K562 (cell line): ENCODE data around the gene ACOT7. TPM values are rescaled to one million over a fixed set of nuclear protein-coding genes. Genes with fewer than 3 reads are reported as not detected.
A peak's percentile ranks its signal among the peaks of the same experiment; 100 is the strongest.

Experiments
- ATAC-seq: fragments of 200-7000 bp; cut with Tn5 transposase; 3 replicates; pipeline ENCODE4 v1.9.1; 2020; ENCODE audit warnings: moderate library complexity
- BruUV-seq: library from RNA; stranded (reverse); fragments of 400-500 nt; replicated peaks from 2 replicates; lab custom pipeline; 2021; lab: Mats Ljungman, UMichigan
- CTCF ChIA-PET: fragments of 300-600 bp; formaldehyde crosslinking; extraction: SDS; loops from one replicate; lab custom pipeline; 2021; ENCODE audit warnings: low intra/inter-chr PET ratio; lab: Yijun Ruan, JAX
- POLR2A ChIA-PET: fragments of 300-600, 350-650 bp; sonication (Branson Sonifier 250); formaldehyde crosslinking; extraction: SDS; loops from one replicate; lab custom pipeline; 2021; ENCODE audit warnings: antibody characterized with exemption, inconsistent platforms; lab: Yijun Ruan, JAX
- DNase-seq, 4 experiments: peaks; one replicate each; pipeline versions ENCODE4 v3.0.0 to v3.0.0-alpha.2; 2011 to 2018; ENCODE audit warnings: low spot score in 3 of 4, mixed read lengths in 3 of 4; ENCODE audit errors: extremely low read depth in 1 of 4
- FAIRE-seq: peaks from 2 replicates; lab custom pipeline; 2011; peaks lifted over from hg19 to GRCh38; lab: Jason Lieb, UNC
- H2AFZ ChIP-seq: 2 replicates; pipeline ENCODE4 v1.6.0; 2011; ENCODE audit warnings: low read depth, low read length, control low read depth, inconsistent platforms
- H3K27ac ChIP-seq: fragments of 200-600 bp; 3 replicates; pipeline ENCODE4 v1.8.0; 2011; ENCODE audit warnings: low read depth, mild to moderate bottlenecking, control low read depth, inconsistent platforms, low read length, moderate library complexity, mixed read lengths; ENCODE audit errors: extremely low read depth
- H3K27me3 ChIP-seq, 2 experiments: fragments of 300-600 bp in 1 of 2; 2 replicates in 1 of 2; 3 replicates in 1 of 2; pipeline versions ENCODE4 v1.6.0 to v1.8.0; 2011; ENCODE audit warnings: inconsistent platforms in 2 of 2, low read length in 2 of 2, mild to moderate bottlenecking in 1 of 2, mixed read lengths in 1 of 2, moderate library complexity in 1 of 2; ENCODE audit not compliant: control insufficient read depth in 2 of 2, insufficient read depth in 2 of 2
- H3K36me3 ChIP-seq: fragments of 300-600 bp; 3 replicates; pipeline ENCODE4 v1.8.0; 2011; ENCODE audit warnings: mild to moderate bottlenecking, low read length, inconsistent platforms; ENCODE audit not compliant: control insufficient read depth, insufficient read depth
- H3K4me1 ChIP-seq, 2 experiments: fragments of 200-600 bp in 1 of 2; replicated peaks in 1 of 2; 2 replicates in 1 of 2; 3 replicates in 1 of 2; pipeline versions ENCODE4 v1.5.1 to v1.8.0; 2011; ENCODE audit warnings: inconsistent platforms in 2 of 2, low read length in 2 of 2, mild to moderate bottlenecking in 1 of 2, mixed read lengths in 1 of 2, moderate library complexity in 1 of 2; ENCODE audit not compliant: control insufficient read depth in 2 of 2, insufficient read depth in 2 of 2
- H3K4me2 ChIP-seq: 2 replicates; pipeline ENCODE4 v1.6.1; 2011; ENCODE audit warnings: low read length, control low read depth, inconsistent platforms, mixed read lengths; ENCODE audit not compliant: insufficient read depth
- H3K4me3 ChIP-seq: fragments of 200-600 bp; sonication (generic), shearing (Covaris generic); 2 replicates; pipeline ENCODE4 v1.5.1; 2016; ENCODE audit warnings: control low read depth, inconsistent platforms
- H3K79me2 ChIP-seq: fragments of 200-600 bp; 3 replicates; pipeline ENCODE4 v1.8.0; 2011; ENCODE audit warnings: low read length, inconsistent platforms; ENCODE audit not compliant: control insufficient read depth, insufficient read depth
- H3K9ac ChIP-seq, 2 experiments: 2 replicates each; pipeline versions ENCODE4 v1.6.0 to v1.6.1; 2011; ENCODE audit warnings: low read depth in 2 of 2, low read length in 2 of 2, control low read depth in 1 of 2, inconsistent platforms in 1 of 2, mild to moderate bottlenecking in 1 of 2, mixed read lengths in 1 of 2; ENCODE audit not compliant: insufficient read depth in 1 of 2
- H3K9me1 ChIP-seq: one replicate; pipeline ENCODE4 v1.6.0; 2011; ENCODE audit warnings: inconsistent platforms, mild to moderate bottlenecking, low read length, moderate library complexity; ENCODE audit not compliant: control insufficient read depth, insufficient read depth
- H3K9me3 ChIP-seq: replicated peaks from 2 replicates; pipeline ENCODE4 v1.5.1; 2011; ENCODE audit warnings: low read depth, low read length, inconsistent platforms; ENCODE audit not compliant: control insufficient read depth, insufficient read depth
- H4K20me1 ChIP-seq: replicated peaks from 2 replicates; pipeline ENCODE4 v1.6.1; 2011; ENCODE audit warnings: low read length, inconsistent platforms, mixed read lengths; ENCODE audit not compliant: control insufficient read depth, insufficient read depth
- BHLHE40 ChIP-seq: IDR thresholded peaks from 2 replicates; pipeline ENCODE4 v1.6.1; 2011; ENCODE audit warnings: low read length, improper control_type of control experiment
- FOXA3 ChIP-seq, 2 experiments: fragments of 450-650 bp in 1 of 2; sonication (generic) in 1 of 2; formaldehyde crosslinking; IDR thresholded peaks in 1 of 2; conservative IDR thresholded peaks in 1 of 2; 2 replicates each; pipeline versions ENCODE4 v1.4.0 to v1.8.0; 2020 to 2022; ENCODE audit warnings: mild to moderate bottlenecking in 2 of 2, missing genetic modification reagents in 1 of 2
- KHSRP ChIP-seq: fragments of 450-650 bp; IDR thresholded peaks from 2 replicates; pipeline ENCODE4 v1.6.1; 2017
- MAX ChIP-seq: sonication (generic); formaldehyde crosslinking; IDR thresholded peaks from 2 replicates; pipeline ENCODE4 v1.9.0; 2022; ENCODE audit warnings: mild to moderate bottlenecking, missing genetic modification reagents
- SMAD4 ChIP-seq: fragments of 250-450 bp; sonication (Bioruptor Pico); conservative IDR thresholded peaks from 2 replicates; pipeline ENCODE4 v1.8.0; 2021; ENCODE audit warnings: inconsistent platforms, mild to moderate bottlenecking, moderate library complexity
- ZFP30 ChIP-seq: fragments of 250-450 bp; sonication (Bioruptor Pico); IDR thresholded peaks from 2 replicates; pipeline ENCODE4 v1.8.0; 2022; ENCODE audit warnings: moderate library complexity, mild to moderate bottlenecking, inconsistent platforms, borderline replicate concordance
- ZNF707 ChIP-seq: fragments of 250-450 bp; sonication (Bioruptor Pico); conservative IDR thresholded peaks from 2 replicates; pipeline ENCODE4 v1.8.0; 2022; ENCODE audit warnings: inconsistent platforms, mild to moderate bottlenecking, moderate library complexity
- WGBS: fragments of 100-300 bp; shearing (Covaris generic); methylation state at CpG from one replicate; pipeline ENCODE4 v1.1.6; 2016; ENCODE audit warnings: low coverage, mixed read lengths; ENCODE audit not compliant: insufficient coverage; ENCODE audit errors: missing lambda C conversion rate; 5-methylcytosine and 5-hydroxymethylcytosine counted together
- in situ Hi-C: fragments of 300-500 bp; cut with MboI; formaldehyde crosslinking; loops from 4 replicates; pipeline ENCODE4 v1.15.0; 2018; ENCODE audit warnings: inconsistent platforms, mixed read lengths
- intact Hi-C: fragments of 100-400 bp; cut with micrococcal nuclease; formaldehyde crosslinking; loops from 2 replicates; pipeline ENCODE4 v1.14.2; 2022
- polyA plus RNA-seq, 8 experiments: library from polyadenylated mRNA; depleted of rRNA in 4 of 8; stranded (reverse) in 5 of 8; unstranded in 3 of 8; fragments of >200 nt; fragmentation: Nextera tagmentation in 2 of 8; fragmentation: Illumina TruSeq in 1 of 8; extraction: Ambion mirVana in 2 of 8; extraction: Trizol in 1 of 8; gene quantifications; 2 replicates each; pipeline versions ENCODE4 v1.2.1 to v1.2.3, GENCODE V29; 2011 to 2014; ENCODE audit warnings: inconsistent platforms in 1 of 8, missing spikeins in 1 of 8
- total RNA-seq, 7 experiments: library from RNA; depleted of rRNA in 6 of 7; stranded (reverse); fragments of >200 nt in 6 of 7; fragmentation: Illumina TruSeq in 2 of 7; extraction: Trizol in 2 of 7; gene quantifications; 2 replicates each; pipeline versions ENCODE4 v1.2.1 to v1.2.3, GENCODE V29; 2011 to 2021; ENCODE audit warnings: low replicate concordance in 1 of 7
- TF ChIP-seq, protein P1 (sequence below): fragments of 450-650 bp; IDR thresholded peaks from 2 replicates; pipeline ENCODE4 v1.6.1; 2016
- TF ChIP-seq, protein P2 (sequence below), 2 experiments: IDR thresholded peaks in 1 of 2; conservative IDR thresholded peaks in 1 of 2; 2 replicates each; pipeline ENCODE4 v1.6.1; 2016; ENCODE audit warnings: low read depth in 2 of 2, mild to moderate bottlenecking in 1 of 2, missing compliant biosample characterization in 1 of 2, missing genetic modification characterization in 1 of 2, moderate library complexity in 1 of 2

ACOT7 gene
- total and polyA plus RNA-seq, 9 of the 15 experiments (the other 6 are each of a cell fraction or from before 2014, with no cell fraction given) = 7.0 to 92.6 (median 37.2) TPM

- H3K4me3 ChIP-seq = no peak overlapping the region
Measured at GRCh38 chr1:6270401-6270800, 123.2 kb downstream of the ACOT7 start.

GRCh38 chr1:6269720-6270400, 123.7 kb downstream of the ACOT7 start:
- CTCF ChIA-PET = no interaction called here
- TF ChIP-seq, protein P1, sequence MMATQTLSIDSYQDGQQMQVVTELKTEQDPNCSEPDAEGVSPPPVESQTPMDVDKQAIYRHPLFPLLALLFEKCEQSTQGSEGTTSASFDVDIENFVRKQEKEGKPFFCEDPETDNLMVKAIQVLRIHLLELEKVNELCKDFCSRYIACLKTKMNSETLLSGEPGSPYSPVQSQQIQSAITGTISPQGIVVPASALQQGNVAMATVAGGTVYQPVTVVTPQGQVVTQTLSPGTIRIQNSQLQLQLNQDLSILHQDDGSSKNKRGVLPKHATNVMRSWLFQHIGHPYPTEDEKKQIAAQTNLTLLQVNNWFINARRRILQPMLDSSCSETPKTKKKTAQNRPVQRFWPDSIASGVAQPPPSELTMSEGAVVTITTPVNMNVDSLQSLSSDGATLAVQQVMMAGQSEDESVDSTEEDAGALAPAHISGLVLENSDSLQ = peak; percentile 85
- TF ChIP-seq ZNF707 (CRISPR knock-in tag) (no peak), SMAD4 (CRISPR knock-in tag) (no peak), ZFP30 (CRISPR knock-in tag) (no peak), FOXA3 (CRISPR knock-in tag; conservative IDR thresholded peaks at IDR 0.05 in 1 of 2, IDR thresholded peaks at IDR 0.05 in 1 of 2) (peak in 1 of 2 experiments; percentile 24; a peak in 1 of 4 replicates)
- TF ChIP-seq, protein P2, sequence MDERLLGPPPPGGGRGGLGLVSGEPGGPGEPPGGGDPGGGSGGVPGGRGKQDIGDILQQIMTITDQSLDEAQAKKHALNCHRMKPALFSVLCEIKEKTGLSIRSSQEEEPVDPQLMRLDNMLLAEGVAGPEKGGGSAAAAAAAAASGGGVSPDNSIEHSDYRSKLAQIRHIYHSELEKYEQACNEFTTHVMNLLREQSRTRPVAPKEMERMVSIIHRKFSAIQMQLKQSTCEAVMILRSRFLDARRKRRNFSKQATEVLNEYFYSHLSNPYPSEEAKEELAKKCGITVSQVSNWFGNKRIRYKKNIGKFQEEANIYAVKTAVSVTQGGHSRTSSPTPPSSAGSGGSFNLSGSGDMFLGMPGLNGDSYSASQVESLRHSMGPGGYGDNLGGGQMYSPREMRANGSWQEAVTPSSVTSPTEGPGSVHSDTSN (CRISPR knock-in tag; IDR thresholded peaks at IDR 0.05; ENCODE audit: low read depth) = no peak
- TF ChIP-seq, protein P2 (tag; conservative IDR thresholded peaks at IDR 0.05; ENCODE audit: low read depth) = peak; percentile 77

More at GRCh38 chr1:6270401-6270800, 123.2 kb downstream of the ACOT7 start:
- H3K27me3 ChIP-seq = no peaks in the 10 kb centered on the region
- DNase-seq = no peak
- no TSS peak for BruUV-seq
- TF ChIP-seq MAX (0 out of 2 replicates have a peak, but pooled peaks have one; percentile 10), BHLHE40 (0 out of 2 replicates have a peak, but pooled peaks have one; percentile 24), KHSRP (no peak)
- TF ChIP-seq, all 486 proteins: peak for 2
- whole genome bisulfite sequencing = 67% methylated on average over 8 of the region's 8 CpGs
- peaks cover 0 to 68% of the 10 kb centered on the region in 2 experiments; a peak in 3 of 5 replicates for H3K4me1 ChIP-seq
- FAIRE-seq (no peak), ATAC-seq (no peak)
- no peaks in the 10 kb centered on the region for H3K9me1 ChIP-seq
- ChIA-PET CTCF (no interaction called here), POLR2A (interaction anchor here (0.5 kb wide), 2 partner anchors 130 to 220 kb away, joined by 3 read pairs; no protein-coding TSS in a partner anchor)
- in situ Hi-C loops = loop anchor here (25.0 kb wide), 1 partner anchor 942 kb away; no protein-coding TSS in a partner anchor
- H3K9me3 ChIP-seq = no peaks in the 10 kb centered on the region
- peaks cover 14% of the 10 kb centered on the region; the same call in 1 of the 2 replicates for H4K20me1 ChIP-seq
- peak overlapping the region; percentile 32 for H3K4me2 ChIP-seq
- H2AFZ ChIP-seq = no peak overlapping the region
- intact Hi-C loops = no loop called here
- H3K36me3 ChIP-seq = no peaks in the 10 kb centered on the region
- no peak overlapping the region for H3K27ac ChIP-seq
- peak overlapping the region in 1 of 2 experiments; percentile 62; a peak in 1 of 4 replicates for H3K9ac ChIP-seq
- H3K79me2 ChIP-seq = no peaks in the 10 kb centered on the region

More at GRCh38 chr1:6269720-6270400, 123.7 kb downstream of the ACOT7 start:
- peaks cover 0 to 70% of the 10 kb centered on the region in 2 experiments; a peak in 3 of 5 replicates for H3K4me1 ChIP-seq
- ATAC-seq (peak; percentile 27; the same call in 1 of the 3 replicates), DNase-seq (peak in 1 of 4 experiments; percentile 33), FAIRE-seq (no peak)
- no peak overlapping the region for H3K4me3 ChIP-seq
- POLR2A ChIA-PET = interaction anchor here (0.5 kb wide), 1 partner anchor 130 kb away, joined by 3 read pairs; no protein-coding TSS in a partner anchor
- H2AFZ ChIP-seq = no peak overlapping the region
- H3K9ac ChIP-seq = peak overlapping the region in 1 of 2 experiments; percentile 10; a peak in 1 of 4 replicates
- H3K9me3 ChIP-seq = no peaks in the 10 kb centered on the region
- in situ Hi-C loops (loop anchor here (25.0 kb wide), 1 partner anchor 942 kb away; no protein-coding TSS in a partner anchor), intact Hi-C loops (no loop called here)
- H4K20me1 ChIP-seq = peaks cover 14% of the 10 kb centered on the region; the same call in 1 of the 2 replicates
- H3K27ac ChIP-seq = no peak overlapping the region
- no TSS peak for BruUV-seq
- 54% methylated on average over 22 of the region's 22 CpGs for WGBS
- H3K27me3 ChIP-seq = no peaks in the 10 kb centered on the region
- peak overlapping the region; percentile 32 for H3K4me2 ChIP-seq
- no peaks in the 10 kb centered on the region for H3K79me2 ChIP-seq
- no peaks in the 10 kb centered on the region for H3K36me3 ChIP-seq
- H3K9me1 ChIP-seq = no peaks in the 10 kb centered on the region
